Endothelial cell of umbilical vein (primary cell): ENCODE measurements around the gene STK10.

Experiments used
- EZH2 ChIP-seq: IDR thresholded peaks from 2 replicates; pipeline ENCODE4 v1.6.1; 2012; ENCODE audit warnings: borderline replicate concordance, low read depth, mild to moderate bottlenecking, moderate library complexity, low read length, inconsistent platforms; ENCODE audit not compliant: severe bottlenecking
- POLR2A ChIP-seq: IDR thresholded peaks from 2 replicates; pipeline ENCODE4 v1.6.1; 2012; ENCODE audit warnings: low read depth, mild to moderate bottlenecking, control low read depth, low read length
- TF ChIP-seq, protein P1 (sequence below), 2 donors: IDR thresholded peaks; 1 replicate in 1 of 2; 2 replicates in 1 of 2; pipeline ENCODE4 v1.5.1; 2011; ENCODE audit warnings: low read length in 2 of 2, mild to moderate bottlenecking in 2 of 2, moderate library complexity in 2 of 2, control low read depth in 1 of 2, inconsistent platforms in 1 of 2, low read depth in 1 of 2; ENCODE audit not compliant: insufficient read depth in 1 of 2; ENCODE audit errors: extremely low read depth in 1 of 2

DNA sequence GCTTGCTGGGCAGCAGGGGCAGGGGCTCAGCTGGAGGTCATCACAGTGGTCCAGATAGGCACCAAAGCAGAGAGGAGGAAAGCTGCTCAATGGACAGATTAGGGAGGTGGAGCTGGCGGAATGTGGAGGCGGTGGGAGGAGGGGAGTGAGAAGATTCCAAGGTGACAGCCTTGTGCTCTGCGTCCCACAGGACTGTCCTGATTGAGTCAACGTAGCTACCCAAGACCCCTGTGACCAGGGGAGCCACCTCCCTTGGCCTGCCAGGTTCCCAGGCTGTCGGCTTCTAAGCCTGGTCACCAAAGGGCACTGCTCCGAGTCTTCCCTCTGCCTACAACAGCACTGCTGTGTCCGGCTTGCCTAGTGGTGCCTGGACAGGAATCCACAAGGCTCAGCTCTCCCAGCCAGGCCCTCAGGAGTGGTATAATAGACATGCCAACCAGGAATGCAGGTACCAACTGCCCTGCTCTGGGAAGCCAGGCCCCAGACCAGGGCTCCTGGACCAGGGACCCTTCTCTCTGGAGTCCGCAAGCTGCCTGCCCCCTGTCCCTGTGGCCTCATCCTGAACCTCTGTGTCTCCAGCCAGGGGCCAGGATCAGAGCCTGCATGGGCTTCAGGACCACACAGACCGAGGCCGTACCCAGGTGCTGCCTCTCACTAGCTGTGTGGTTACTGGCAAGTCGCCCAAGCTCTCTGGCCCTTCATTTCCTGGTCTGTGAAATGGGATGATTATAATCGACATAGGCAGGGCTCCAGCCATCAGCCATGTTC, 67.9 kb downstream of the STK10 start:
- TF ChIP-seq EZH2 = no peak
- TF ChIP-seq, protein P1, sequence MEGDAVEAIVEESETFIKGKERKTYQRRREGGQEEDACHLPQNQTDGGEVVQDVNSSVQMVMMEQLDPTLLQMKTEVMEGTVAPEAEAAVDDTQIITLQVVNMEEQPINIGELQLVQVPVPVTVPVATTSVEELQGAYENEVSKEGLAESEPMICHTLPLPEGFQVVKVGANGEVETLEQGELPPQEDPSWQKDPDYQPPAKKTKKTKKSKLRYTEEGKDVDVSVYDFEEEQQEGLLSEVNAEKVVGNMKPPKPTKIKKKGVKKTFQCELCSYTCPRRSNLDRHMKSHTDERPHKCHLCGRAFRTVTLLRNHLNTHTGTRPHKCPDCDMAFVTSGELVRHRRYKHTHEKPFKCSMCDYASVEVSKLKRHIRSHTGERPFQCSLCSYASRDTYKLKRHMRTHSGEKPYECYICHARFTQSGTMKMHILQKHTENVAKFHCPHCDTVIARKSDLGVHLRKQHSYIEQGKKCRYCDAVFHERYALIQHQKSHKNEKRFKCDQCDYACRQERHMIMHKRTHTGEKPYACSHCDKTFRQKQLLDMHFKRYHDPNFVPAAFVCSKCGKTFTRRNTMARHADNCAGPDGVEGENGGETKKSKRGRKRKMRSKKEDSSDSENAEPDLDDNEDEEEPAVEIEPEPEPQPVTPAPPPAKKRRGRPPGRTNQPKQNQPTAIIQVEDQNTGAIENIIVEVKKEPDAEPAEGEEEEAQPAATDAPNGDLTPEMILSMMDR (IDR thresholded peaks at IDR 0.05; ENCODE audit: extremely low read depth in 1 of 2, insufficient read depth in 1 of 2, low read depth in 1 of 2, low read length in 2 of 2) = no peak
- TF ChIP-seq POLR2A = no peak
